HG03439 (cell line): ENCODE data around the gene RELT.

ENCODE experiments used
- ATAC-seq: cut with Tn5 transposase; IDR thresholded peaks from one replicate; pipeline ENCODE4 v1.9.1; 2021; ENCODE audit warnings: mild to moderate bottlenecking, moderate library complexity; ENCODE audit not compliant: unreplicated experiment

Gene RELT

DNA sequence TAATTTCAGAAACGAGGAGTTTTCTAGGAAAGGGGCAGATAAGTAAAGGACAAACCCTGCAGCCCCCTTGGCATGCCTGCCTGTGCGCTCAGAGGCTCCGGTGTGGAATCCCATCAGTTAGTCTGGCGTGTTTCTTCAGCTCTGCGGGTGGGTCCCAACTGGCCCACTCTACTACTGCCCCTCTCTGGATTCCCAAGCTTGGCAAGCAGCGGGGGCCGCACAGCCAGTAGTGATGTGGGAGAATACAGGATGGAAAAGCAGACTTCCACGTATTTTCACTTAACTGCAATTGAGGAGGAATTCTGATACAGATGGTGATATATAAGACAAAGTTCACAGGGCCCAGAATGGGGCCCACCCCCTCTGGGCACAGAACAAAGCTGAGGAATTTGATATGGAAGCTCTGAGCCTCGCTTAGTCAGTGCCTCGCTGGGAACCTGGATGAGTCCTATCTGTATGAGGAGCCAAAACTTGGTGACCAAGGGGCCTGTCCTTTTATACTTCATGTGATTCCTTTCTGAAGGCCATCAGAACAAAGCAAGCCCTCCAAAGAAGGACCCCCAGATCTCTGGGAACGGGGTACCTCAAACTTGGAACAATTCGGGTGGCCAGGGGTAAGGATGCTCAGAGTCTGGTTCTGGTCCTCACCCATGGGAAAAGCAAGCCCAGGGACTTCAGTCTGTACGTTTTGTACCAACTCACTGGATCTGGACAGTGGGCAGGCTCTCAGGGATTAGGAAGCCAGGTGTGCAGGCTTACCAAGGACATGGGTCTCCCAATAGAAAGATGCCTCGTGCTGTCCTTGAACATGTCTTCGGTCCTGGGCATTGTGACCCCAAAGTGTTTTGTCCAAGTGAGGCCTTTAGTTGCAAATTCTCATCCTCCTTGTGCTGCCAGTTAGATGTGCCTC is 26.0 kb downstream of the RELT start:
- ATAC-seq: no peak

DNA sequence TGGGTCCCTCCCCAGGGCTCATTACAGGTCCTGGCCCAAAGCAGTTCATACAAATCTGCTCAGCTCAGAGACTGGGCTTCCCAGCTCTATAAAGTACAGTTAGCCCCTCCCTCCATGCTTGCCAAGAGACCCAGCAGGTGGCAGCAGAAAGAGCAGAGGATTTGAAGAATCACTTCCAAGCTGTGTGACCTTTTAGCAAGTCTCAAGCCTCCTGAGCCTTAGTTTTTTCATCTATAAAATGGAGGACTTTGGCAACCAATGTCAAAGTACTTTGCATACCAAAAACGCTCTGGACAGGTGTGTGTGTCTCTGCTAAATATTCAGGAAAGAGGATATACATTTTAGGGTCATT is 26.6 kb downstream of the RELT start:
- no peak for ATAC-seq

DNA sequence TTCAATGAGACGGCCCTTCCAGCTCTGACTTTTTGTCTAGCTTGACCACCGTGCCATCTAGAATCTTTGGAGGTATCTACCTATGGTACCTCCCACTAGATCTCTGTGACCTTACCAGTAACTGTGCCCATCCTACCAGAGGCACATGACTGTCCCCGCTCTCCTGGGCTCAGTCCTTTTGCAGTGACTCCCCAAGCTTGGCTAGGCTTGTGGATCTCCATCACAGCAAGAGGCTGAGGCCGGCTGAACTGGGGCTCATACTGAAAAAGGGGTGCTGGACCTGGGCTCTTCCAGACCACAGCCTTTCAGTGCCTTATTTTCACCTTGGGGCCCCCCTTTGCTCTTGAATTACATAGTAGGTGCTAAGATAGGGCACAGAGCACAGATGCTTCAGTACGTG is 27.3 kb downstream of the RELT start:
- no peak for ATAC-seq

DNA sequence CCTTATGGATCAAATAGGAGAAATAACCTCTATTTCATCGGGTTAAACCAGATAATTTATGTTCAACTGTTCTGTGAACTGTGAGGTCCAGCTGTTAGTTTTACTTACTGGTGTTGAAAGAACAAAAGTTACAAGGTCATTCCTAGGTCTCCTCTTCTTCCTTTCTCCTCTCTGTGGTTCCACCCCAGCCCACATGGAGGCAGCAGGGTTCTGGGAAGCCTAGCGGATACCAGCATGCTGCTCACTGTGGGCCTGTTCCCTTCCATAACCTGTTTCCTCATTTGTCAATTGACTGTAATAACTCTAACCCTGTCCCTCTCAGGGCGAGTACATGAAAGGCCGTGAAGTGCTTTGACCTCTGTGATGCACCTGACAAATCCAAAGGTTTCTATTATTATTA is 27.8 kb downstream of the RELT start:
- ATAC-seq: no peak

DNA sequence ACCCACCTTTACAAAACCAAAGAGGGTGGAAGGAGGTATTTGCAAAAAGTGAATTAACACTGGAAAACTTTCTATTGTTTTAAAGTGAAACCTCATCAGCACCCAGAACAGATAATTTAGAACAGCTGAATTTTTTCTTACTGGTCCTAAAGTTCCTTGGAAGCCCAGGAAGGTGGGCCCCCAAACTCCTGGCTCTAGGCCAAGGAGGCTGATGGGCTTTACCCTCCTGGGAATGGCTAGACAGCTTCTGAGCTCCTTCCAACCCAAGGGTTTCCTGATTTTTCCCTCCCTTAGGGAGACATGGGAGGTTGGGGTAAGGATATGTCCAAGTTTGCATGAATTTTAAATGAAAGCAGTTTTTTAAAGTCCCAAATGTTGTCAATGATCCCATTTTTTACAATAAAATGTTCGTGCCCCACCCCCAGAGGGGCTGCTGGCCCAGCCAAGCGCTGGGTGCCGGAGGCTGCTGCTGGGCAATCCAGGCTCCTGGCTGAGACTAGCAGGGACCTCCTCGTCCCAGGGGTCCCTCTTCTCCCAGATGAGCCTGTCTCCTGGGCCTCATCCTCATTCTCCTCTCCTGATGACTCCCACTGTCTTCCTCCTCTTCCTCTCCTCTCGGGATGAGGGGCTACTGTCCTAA is 28.4 kb downstream of the RELT start:
- ATAC-seq: no peak

DNA sequence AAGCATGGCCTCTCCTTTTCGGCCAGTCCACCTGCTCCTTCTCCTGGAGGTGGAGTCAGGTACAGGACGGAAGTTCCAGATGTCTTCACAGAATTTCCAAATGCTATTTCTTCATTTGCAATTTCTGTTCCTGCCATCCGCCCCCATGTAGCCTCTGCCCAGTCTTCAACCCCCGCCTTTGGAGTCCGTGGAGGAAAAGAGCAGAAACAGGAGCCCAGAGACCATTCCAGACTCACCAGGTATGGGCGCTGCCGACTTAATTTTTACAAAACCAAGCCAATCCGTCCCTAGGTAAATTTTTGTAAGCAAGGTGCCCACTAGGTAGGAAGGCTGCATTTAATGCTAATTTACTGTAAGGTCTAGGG is 28.9 kb downstream of the RELT start:
- ATAC-seq: no peak

DNA sequence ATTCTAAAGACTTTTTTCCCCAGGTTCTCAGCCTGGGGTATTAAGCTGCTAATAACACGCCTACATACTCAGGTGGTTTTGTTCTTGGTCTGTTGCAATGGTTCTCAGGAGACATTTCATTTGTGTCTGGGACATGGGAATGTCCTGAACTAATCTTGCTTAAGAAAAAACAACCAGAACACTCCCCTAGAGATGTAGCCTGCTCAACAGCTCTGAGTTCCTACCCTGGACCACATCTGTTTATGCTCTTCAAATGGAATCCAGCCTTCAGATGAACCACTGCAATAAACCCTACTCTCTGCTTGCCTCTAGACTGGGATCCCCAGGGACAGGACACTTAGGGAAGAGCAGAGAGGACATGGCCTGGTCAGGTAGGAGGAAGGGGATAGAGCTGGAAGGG is 29.9 kb downstream of the RELT start:
- no peak for ATAC-seq

DNA sequence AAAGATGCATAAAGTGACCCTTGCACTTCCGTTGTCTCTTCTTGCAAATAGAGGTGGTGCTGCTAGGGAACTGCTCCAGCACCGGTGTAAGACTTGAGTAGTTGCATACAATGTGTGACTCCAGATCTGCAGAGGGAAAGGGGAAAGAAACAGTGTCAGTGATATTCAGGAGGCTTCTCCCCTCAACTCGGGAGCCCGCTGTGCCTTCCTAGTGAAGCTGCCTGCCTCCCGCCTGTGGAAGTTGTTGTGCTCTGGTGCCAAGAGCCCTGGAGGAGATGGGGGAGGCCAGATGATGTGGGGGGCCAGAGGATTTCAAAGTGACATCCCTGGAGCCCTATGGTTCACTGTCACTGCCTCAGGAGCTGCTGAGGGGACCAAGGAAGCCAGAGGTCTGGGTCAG is 30.4 kb downstream of the RELT start:
- ATAC-seq: no peak

DNA sequence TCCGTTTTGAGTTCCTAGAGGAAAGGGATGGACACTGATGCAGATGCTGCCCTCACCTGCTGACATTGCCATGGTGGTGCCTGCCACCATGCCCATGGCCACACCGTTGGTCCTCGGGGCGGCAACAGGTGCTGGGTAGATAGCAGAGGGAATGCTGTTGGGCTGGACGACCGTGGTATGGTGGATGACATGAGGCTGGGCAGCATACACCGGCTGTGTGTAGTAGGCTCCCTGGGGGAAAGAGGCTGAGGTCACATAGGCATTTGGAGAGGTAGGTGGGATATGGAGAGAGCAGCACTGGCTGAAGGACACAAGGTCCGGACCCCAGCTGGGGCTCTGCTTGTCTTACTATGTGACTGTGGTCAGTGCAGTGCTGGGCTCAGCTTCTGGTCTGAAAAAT is 33.2 kb downstream of the RELT start:
- no peak for ATAC-seq

DNA sequence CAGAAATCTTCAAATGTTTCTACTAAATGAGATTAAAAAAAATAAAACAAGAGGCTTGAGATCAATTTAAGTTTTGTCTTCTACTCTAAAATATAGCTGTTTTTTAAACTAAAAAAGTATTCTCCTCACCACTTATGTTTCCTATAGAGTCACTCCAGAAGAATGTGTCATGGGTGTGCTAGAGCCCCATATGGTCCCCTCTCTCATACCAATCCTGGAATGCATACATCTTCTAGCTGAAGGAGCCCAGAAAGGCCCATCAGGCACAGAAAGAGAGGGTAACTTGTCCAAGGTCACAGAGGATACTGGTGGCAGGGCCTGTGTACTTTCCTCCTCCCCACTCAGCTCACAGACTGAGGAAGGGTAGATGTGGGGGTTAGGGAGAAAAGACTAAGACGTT is 34.4 kb downstream of the RELT start:
- ATAC-seq: no peak

DNA sequence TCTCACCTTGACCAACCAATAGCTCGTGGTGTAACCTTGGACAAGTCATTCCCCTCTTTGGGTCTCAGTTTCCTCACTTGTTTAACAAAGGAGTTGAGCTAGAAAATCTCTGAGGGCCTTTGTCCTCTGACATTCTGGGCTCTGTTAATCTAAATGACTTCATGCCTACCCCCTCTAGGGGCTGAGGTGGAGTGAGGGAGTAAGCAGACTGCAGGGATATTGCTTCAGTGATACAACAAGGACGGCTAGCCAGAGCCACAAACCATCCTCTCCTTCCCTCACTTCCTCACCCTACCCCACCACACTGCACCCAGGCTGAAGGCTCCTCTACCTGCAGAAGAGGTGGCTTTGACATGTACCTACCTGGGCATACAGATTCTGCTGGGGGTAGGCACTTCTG is 34.8 kb downstream of the RELT start:
- no peak for ATAC-seq

DNA sequence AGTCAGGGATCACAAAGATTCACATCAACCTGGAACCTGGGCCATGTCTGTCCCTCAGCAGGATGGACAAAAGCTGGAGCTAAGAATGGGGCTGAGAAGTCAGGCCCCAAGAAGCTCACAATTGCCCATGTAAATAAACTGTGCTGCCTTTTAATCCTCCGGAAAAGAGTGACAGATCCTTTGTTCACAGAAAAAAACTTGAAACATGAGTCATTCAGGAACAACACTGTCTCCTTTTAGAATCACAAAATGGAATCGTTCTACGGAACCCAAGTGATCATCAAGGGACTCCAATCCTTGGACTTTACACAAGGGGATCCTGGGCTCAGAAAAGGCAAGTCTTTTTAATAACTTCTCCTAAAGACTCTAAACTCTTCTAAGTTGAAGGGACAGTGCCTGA is 36.1 kb downstream of the RELT start:
- no peak for ATAC-seq

DNA sequence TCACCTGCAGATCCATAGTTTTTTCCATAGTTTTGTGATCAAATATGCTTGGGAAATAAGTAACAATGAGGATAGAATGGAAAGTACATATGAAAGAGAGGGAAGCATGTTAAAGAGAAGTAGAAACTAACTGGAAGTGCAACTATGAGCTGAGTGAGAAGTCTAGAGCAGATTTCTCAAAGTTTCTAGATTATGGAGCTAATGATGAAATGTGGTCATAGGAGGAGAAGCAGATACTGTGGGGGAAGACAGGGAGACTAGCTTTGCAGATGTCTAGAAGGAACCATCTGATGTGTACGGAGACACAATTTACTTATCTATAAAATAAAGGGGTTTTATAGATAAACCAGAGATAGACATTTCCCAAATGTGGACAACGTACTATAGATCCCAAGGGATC is 37.1 kb downstream of the RELT start:
- no peak for ATAC-seq

DNA sequence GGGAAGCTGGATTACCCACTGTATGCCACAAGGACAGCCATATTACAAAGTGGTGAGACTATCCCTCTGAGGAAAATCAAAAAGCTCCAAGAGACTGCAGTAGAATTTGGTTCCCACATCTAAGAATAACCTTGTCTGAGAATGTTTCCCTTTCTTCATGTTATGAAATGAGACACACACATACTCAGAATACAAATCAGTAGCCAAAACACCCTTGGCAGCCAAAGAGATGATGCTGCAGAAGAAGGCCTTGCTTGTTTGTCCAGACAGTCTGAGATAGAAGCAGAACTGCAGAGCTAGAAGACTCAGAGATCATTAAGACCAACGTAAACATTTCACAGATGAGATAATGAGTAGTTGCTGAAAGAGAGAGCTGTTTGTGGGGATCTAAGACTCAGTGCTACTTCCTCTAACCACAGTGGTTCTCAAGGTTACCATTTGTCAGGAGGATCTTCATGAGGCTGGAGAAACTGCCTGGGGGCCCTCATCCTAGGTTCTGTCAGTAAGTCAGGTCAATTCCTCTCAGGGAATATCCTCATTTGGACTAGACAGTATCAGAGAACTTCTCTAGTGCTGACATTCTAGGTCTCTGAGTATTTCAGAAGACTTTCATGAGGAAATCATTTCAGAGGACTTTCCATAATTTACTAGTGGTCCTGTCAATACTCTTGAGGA is 38.9 kb downstream of the RELT start:
- ATAC-seq: no peak

DNA sequence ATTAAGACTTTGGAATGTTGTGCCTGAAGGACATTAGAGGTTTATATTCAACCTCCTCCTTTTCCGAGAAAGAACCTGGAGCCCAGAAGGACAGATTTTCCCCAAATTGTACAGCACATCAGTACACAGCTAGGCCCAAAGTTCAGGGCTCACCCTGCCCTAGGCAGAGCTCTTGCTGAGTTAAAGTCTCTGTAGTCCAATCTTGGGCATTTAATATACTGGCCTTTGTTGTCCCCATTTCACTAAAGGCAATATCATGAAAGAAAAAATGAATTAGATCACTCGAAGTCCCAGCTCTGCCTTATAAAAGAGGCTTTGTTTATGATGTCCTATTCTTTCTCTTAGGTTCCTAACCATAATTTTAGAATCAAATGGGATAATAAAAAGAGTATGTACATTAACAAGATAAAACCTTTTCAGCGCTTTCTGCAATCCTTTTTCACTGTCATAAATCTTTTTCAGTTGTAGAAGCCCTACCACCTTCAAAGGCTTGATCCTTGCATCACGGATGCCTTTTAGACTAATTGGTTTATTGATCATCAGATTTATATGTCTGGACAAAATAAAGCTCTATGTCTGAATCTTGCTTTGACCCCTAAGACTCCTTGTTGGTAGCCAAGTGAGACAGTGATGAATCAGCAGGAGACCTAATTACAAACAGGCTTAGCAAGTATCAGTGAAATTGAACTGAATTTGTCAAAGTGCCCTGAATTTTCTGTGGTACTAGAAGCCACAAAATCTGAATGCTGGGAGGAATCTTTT is 39.8 kb downstream of the RELT start:
- no peak for ATAC-seq

DNA sequence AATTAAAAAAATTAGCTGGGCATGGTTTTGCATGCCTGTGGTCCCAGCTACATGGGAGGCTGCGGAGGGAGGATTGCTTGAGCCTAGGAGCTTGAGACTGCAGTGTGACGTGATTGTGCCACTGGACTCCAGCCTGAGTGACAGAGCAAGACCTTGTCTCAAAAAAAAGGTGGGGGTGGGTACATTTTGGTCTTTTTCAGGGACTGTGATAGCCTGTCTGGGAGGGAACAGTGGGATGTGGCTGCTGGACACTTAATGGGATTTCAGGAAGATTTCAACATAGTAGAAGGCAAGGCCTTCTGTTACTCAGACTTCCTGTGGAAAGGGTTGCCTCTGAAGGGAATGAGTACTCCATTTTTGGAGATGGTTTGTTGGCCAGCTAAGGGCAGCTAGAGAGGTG is 40.6 kb downstream of the RELT start:
- no peak for ATAC-seq

DNA sequence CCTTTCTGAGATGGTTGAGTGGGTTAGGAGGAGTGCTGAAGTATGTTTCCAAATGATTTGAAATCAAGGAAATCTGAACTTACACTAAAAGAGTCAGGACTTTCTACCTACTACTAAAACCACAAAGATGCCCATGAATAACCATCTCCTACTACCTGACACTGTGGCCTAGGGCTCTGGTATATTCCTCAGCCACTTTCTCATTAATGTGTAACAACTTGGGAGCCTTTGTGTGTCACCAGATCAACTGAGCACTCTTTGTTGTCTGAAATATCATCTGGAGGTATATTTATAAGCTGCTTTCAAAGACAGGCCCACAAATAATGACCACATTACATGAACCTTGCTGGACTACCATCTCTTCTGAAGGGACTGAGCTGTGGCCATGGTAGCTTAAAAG is 43.9 kb downstream of the RELT start:
- ATAC-seq: no peak

DNA sequence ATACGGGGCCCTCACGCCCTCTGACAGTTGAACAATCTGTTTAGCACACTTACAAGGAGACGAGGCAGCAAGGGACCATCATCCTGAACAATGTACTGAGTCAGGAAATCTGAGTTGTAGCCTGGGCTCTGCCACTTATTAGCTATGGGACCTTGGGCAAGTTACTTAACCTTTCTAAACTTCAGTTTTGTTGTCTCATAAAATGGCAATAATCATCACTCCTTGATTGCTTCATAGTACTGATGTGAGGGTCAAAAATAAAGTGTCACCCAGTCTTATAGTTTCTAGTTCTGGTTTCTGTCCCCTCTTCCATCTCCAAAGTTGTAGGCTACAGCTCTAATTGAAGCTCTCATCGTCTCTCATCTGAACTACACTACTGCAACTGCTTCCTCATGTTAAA is 46.7 kb downstream of the RELT start:
- no peak for ATAC-seq

DNA sequence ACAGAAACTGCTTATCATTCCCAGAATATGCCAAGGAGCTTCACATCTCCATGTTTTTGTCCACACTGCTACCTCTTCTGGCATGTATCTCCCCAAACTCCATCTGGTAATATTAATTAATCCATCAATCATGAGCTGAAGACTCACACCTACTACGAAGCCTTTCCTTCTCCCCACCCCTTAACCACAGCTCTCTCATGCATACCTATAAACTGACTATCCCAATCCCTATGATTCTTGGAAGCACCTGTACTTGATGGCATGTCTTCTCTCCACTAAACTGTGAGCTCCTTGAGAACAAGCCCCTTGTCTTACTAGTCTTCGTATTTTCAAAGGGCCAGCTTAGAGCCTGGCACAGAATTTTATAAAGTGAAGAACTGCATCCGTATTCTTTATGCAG is 47.3 kb downstream of the RELT start:
- ATAC-seq: no peak

DNA sequence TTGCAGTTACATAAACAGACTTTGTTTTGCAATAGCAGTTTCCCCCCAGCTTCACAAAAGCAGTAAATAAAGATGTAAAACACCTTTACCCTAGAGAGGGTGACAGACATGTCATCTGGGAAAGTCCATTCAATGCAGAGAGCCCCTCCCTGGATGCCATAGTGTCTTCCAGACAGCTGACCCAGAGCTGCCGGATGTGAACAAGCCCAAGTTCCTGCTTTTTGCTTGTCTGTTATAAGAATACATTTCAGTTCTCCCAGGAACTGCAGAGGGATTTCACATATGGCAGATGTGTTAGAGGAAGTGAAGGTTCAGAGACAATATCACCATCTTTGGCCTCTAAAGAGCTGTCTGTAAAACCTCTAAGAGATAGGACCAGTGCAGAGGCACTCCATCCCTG is 48.9 kb downstream of the RELT start:
- no peak for ATAC-seq

DNA sequence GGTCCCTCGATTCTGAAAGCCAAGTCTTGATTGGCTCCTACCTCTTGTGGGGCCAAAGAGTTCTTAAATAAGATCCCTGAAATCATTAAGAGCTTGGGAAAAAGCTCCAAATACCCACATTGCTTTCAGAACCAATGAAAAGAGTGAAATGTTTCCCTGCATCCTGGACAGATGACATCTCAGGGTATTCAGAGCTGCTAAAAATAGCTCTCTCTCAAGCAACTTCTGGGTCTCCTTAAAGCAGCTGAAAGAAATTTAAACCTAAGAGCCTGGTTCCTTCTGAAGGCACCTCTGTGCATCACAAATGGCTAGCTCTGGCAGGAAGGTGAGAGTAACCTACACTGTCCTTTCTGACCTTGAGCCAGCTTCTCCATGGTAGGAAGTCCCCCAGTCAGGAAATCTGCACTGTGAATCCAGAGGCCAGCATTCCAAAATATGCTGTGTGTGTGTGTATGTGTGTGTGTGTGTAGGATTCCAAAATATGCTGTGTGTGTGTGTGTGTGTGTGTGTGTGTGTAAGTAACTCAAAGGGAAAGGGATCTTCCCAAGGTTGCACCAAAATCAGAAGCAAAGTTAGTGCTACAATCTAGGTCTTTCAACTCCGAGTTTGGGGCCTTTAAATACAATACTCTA is 50.1 kb downstream of the RELT start:
- no peak for ATAC-seq
